Measurements from ENCODE around the gene CHAF1B. TPM values are rescaled to one million over a fixed set of nuclear protein-coding genes. Genes with fewer than 3 reads are reported as not detected.

CHAF1B gene
- total and polyA plus RNA-seq, 9 of the 15 experiments (the other 6 are each of a cell fraction or from before 2014, with no cell fraction given), result 7.5 to 36.8 (median 21.0) TPM

DNA sequence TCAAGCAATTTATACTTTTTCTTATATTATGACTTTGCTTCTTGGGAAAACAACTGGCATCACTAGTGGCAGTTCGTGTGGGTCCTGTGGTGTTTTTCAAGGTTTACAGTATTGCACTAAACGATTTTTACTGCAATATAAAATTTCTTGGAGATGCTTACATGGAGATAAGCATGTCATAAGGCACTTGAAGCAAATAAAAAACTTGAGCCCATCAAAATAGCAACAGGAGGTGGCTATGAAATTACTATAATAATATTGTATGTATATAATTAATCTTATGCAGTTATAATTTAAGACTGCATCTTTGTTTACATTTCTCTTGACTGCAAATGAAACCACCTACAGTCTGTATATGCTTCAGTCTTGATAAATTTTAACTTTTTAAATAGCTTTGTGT, 29.3 kb upstream of the CHAF1B start:
- POLR2A ChIA-PET, result interaction anchor here (1.4 kb wide), 1 partner anchor 11 kb away, joined by 5 read pairs; no protein-coding TSS in a partner anchor
- Histone ChIP-seq H3K4me3 (no peak overlapping the region), H3K9me1 (ENCODE audit: control insufficient read depth, insufficient read depth, low read length) (no peaks in the 10 kb centered on the region), H3K4me1 (replicated peaks in 1 of 2; ENCODE audit: control insufficient read depth in 2 of 2, insufficient read depth in 2 of 2, low read length in 2 of 2) (no peaks in the 10 kb centered on the region), H3K36me3 (ENCODE audit: control insufficient read depth, insufficient read depth, low read length) (peaks cover 80% of the 10 kb centered on the region), H3K4me2 (ENCODE audit: insufficient read depth, low read length) (no peak overlapping the region), H3K27me3 (ENCODE audit: control insufficient read depth in 2 of 2, insufficient read depth in 2 of 2, low read length in 2 of 2) (no peaks in the 10 kb centered on the region), H4K20me1 (replicated peaks; ENCODE audit: control insufficient read depth, insufficient read depth, low read length) (no peaks in the 10 kb centered on the region), H3K79me2 (ENCODE audit: control insufficient read depth, insufficient read depth, low read length) (peaks cover 4% of the 10 kb centered on the region; the same call in 1 of the 3 replicates), H3K27ac (ENCODE audit: extremely low read depth, low read depth, low read length) (no peak overlapping the region), H3K9ac (ENCODE audit: insufficient read depth in 1 of 2, low read depth in 2 of 2, low read length in 2 of 2) (no peak overlapping the region), H3K9me3 (replicated peaks; ENCODE audit: control insufficient read depth, insufficient read depth, low read depth, low read length) (no peaks in the 10 kb centered on the region), H2AFZ (ENCODE audit: low read depth, low read length) (no peak overlapping the region)
- BruUV-seq (replicated peaks), result no TSS peak
- DNase-seq (ENCODE audit: extremely low read depth in 1 of 4, low spot score in 3 of 4), result no peak
- intact Hi-C loops (cut with micrococcal nuclease) (no loop called here), in situ Hi-C loops (cut with MboI) (no loop called here)
- CTCF ChIA-PET (ENCODE audit: low intra/inter-chr PET ratio), result no interaction called here
- WGBS (ENCODE audit: insufficient coverage, low coverage, missing lambda C conversion rate), result 45% methylated on average over 2 of the region's 2 CpGs
- ATAC-seq, result no peak
- no peak for FAIRE-seq
- TF ChIP-seq POLR3G (IDR thresholded peaks at IDR 0.05; ENCODE audit: extremely low read depth, insufficient read length, insufficient replicate concordance), result no peak
- TF ChIP-seq MYBL2 (IDR thresholded peaks at IDR 0.05; ENCODE audit: low read depth), result no peak
- TF ChIP-seq MYBL2 (CRISPR knock-in tag; IDR thresholded peaks at IDR 0.05; ENCODE audit: borderline replicate concordance), result no peak

GRCh38 chr21:36359185-36359584, 26.0 kb upstream of the CHAF1B start:
- H3K9me1 ChIP-seq (ENCODE audit: control insufficient read depth, insufficient read depth, low read length), result no peaks in the 10 kb centered on the region
- POLR2A ChIA-PET, result interaction anchor here (1.2 kb wide), 1 partner anchor 38 kb away, joined by 5 read pairs; no protein-coding TSS in a partner anchor
- peaks cover 88% of the 10 kb centered on the region for H3K36me3 ChIP-seq (ENCODE audit: control insufficient read depth, insufficient read depth, low read length)
- FAIRE-seq, result no peak
- no peaks in the 10 kb centered on the region for H3K4me1 ChIP-seq (replicated peaks in 1 of 2; ENCODE audit: control insufficient read depth in 2 of 2, insufficient read depth in 2 of 2, low read length in 2 of 2)
- H3K9ac ChIP-seq (ENCODE audit: insufficient read depth in 1 of 2, low read depth in 2 of 2, low read length in 2 of 2), result no peak overlapping the region
- no peak for ATAC-seq
- CTCF ChIA-PET (ENCODE audit: low intra/inter-chr PET ratio), result no interaction called here
- no peaks in the 10 kb centered on the region for H3K27me3 ChIP-seq (ENCODE audit: control insufficient read depth in 2 of 2, insufficient read depth in 2 of 2, low read length in 2 of 2)
- in situ Hi-C loops (cut with MboI) (no loop called here), intact Hi-C loops (cut with micrococcal nuclease) (no loop called here)
- H3K9me3 ChIP-seq (replicated peaks; ENCODE audit: control insufficient read depth, insufficient read depth, low read depth, low read length), result no peaks in the 10 kb centered on the region
- BruUV-seq (replicated peaks), result no TSS peak
- no peak overlapping the region for H3K4me2 ChIP-seq (ENCODE audit: insufficient read depth, low read length)
- H2AFZ ChIP-seq (ENCODE audit: low read depth, low read length), result no peak overlapping the region
- H3K4me3 ChIP-seq, result no peak overlapping the region
- DNase-seq (ENCODE audit: extremely low read depth in 1 of 4, low spot score in 3 of 4), result no peak
- TF ChIP-seq, protein P1, sequence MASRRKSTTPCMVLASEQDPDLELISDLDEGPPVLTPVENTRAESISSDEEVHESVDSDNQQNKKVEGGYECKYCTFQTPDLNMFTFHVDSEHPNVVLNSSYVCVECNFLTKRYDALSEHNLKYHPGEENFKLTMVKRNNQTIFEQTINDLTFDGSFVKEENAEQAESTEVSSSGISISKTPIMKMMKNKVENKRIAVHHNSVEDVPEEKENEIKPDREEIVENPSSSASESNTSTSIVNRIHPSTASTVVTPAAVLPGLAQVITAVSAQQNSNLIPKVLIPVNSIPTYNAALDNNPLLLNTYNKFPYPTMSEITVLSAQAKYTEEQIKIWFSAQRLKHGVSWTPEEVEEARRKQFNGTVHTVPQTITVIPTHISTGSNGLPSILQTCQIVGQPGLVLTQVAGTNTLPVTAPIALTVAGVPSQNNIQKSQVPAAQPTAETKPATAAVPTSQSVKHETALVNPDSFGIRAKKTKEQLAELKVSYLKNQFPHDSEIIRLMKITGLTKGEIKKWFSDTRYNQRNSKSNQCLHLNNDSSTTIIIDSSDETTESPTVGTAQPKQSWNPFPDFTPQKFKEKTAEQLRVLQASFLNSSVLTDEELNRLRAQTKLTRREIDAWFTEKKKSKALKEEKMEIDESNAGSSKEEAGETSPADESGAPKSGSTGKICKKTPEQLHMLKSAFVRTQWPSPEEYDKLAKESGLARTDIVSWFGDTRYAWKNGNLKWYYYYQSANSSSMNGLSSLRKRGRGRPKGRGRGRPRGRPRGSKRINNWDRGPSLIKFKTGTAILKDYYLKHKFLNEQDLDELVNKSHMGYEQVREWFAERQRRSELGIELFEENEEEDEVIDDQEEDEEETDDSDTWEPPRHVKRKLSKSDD (conservative IDR thresholded peaks at IDR 0.05; ENCODE audit: low read length), result no peak
- TF ChIP-seq ZBTB7A (IDR thresholded peaks at IDR 0.05; ENCODE audit: borderline replicate concordance, control insufficient read depth, low read depth, low read length) (no peak), FOXA3 (CRISPR knock-in tag; conservative IDR thresholded peaks at IDR 0.05 in 1 of 2, IDR thresholded peaks at IDR 0.05 in 1 of 2) (no peak), HNRNPLL (IDR thresholded peaks at IDR 0.05; ENCODE audit: low read depth, low read length, poor library complexity, severe bottlenecking) (no peak), ZNF121 (CRISPR knock-in tag; conservative IDR thresholded peaks at IDR 0.05) (peak; percentile 76), ZC3H4 (CRISPR knock-in tag; IDR thresholded peaks at IDR 0.05; ENCODE audit: borderline replicate concordance) (no peak), RBM25 (IDR thresholded peaks at IDR 0.05; ENCODE audit: low read depth, low read length, severe bottlenecking) (peak; percentile 36)
- peaks cover 4% of the 10 kb centered on the region; the same call in 1 of the 3 replicates for H3K79me2 ChIP-seq (ENCODE audit: control insufficient read depth, insufficient read depth, low read length)
- no peak overlapping the region for H3K27ac ChIP-seq (ENCODE audit: extremely low read depth, low read depth, low read length)
- no peaks in the 10 kb centered on the region for H4K20me1 ChIP-seq (replicated peaks; ENCODE audit: control insufficient read depth, insufficient read depth, low read length)
- WGBS (ENCODE audit: insufficient coverage, low coverage, missing lambda C conversion rate), result 94% methylated on average over 1 of the region's 2 CpGs
